DND-41 (cell line): ENCODE results near the gene GABRB3.

Source experiments
- ATAC-seq: fragments of 200-7000 bp; cut with Tn5 transposase; 3 replicates; pipeline ENCODE4 v1.9.1; 2021; ENCODE audit warnings: low read depth; ENCODE audit not compliant: insufficient read depth
- DNase-seq: peaks from one replicate; pipeline ENCODE4 v3.0.0-alpha.2; 2020
- H2AFZ ChIP-seq: 2 replicates; pipeline ENCODE4 v1.6.0; 2012; ENCODE audit warnings: low read depth, low read length
- H3K27ac ChIP-seq: 2 replicates; pipeline ENCODE4 v1.5.1; 2012; ENCODE audit warnings: low read length, inconsistent platforms
- H3K27me3 ChIP-seq: fragments of 200-600 bp; sonication (generic); 2 replicates; pipeline ENCODE4 v1.6.0; 2012; ENCODE audit warnings: low read length, mild to moderate bottlenecking, inconsistent platforms; ENCODE audit not compliant: insufficient read depth, poor library complexity
- H3K36me3 ChIP-seq: 2 replicates; pipeline ENCODE4 v1.5.1; 2012; ENCODE audit warnings: low read length, inconsistent platforms; ENCODE audit not compliant: insufficient read depth
- H3K4me1 ChIP-seq: 2 replicates; pipeline ENCODE4 v1.5.1; 2012; ENCODE audit warnings: mild to moderate bottlenecking, low read length; ENCODE audit not compliant: insufficient read depth
- H3K4me2 ChIP-seq: 2 replicates; pipeline ENCODE4 v1.6.0; 2012; ENCODE audit warnings: mild to moderate bottlenecking, moderate library complexity, low read length, inconsistent platforms; ENCODE audit not compliant: insufficient read depth
- H3K4me3 ChIP-seq, 2 experiments: fragments of 200-600 bp in 1 of 2; shearing (Covaris generic) in 1 of 2; 2 replicates each; pipeline ENCODE4 v1.5.1; 2012 to 2016; ENCODE audit warnings: inconsistent platforms in 2 of 2, low read length in 2 of 2, mild to moderate bottlenecking in 2 of 2, low read depth in 1 of 2, moderate library complexity in 1 of 2
- H3K79me2 ChIP-seq: 2 replicates; pipeline ENCODE4 v1.6.0; 2012; ENCODE audit warnings: low read length, inconsistent platforms; ENCODE audit not compliant: insufficient read depth
- H3K9ac ChIP-seq: 2 replicates; pipeline ENCODE4 v1.6.0; 2012; ENCODE audit warnings: low read depth, mild to moderate bottlenecking, inconsistent platforms, low read length, moderate library complexity
- H3K9me3 ChIP-seq: 2 replicates; pipeline ENCODE4 v1.5.1; 2012; ENCODE audit warnings: low read length, moderate library complexity, mild to moderate bottlenecking, inconsistent platforms; ENCODE audit not compliant: insufficient read depth, severe bottlenecking
- H4K20me1 ChIP-seq: 2 replicates; pipeline ENCODE4 v1.6.0; 2012; ENCODE audit warnings: low read length; ENCODE audit not compliant: insufficient read depth
- CTCF ChIP-seq: IDR thresholded peaks from 2 replicates; pipeline ENCODE4 v1.5.1; 2012; ENCODE audit warnings: borderline replicate concordance, low read length, moderate library complexity, mild to moderate bottlenecking; ENCODE audit not compliant: poor library complexity, severe bottlenecking; ENCODE audit errors: extremely low read depth
- EZH2 ChIP-seq: IDR thresholded peaks from 3 replicates; pipeline ENCODE4 v1.6.1; 2012; ENCODE audit warnings: borderline replicate concordance, low read depth, mild to moderate bottlenecking, moderate library complexity, low read length, inconsistent platforms; ENCODE audit not compliant: severe bottlenecking

The GABRB3 gene

GRCh38 chr15:26772154-26773066 lies at the start of gene GABRB3:
Gene GABRB3 (minus strand): TSS chr15:26773066.
- Histone ChIP-seq H3K27me3 (no peaks in the 10 kb centered on the region), H3K27ac (no peak within 1 kb of the TSS), H3K4me2 (no peak within 1 kb of the TSS), H3K9ac (no peak within 1 kb of the TSS), H3K79me2 (no peaks in the 10 kb centered on the region), H4K20me1 (no peaks in the 10 kb centered on the region), H3K36me3 (no peaks in the 10 kb centered on the region), H2AFZ (no peak within 1 kb of the TSS), H3K4me1 (no peaks in the 10 kb centered on the region), H3K9me3 (no peaks in the 10 kb centered on the region), H3K4me3 (no peak within 1 kb of the TSS)
- TF ChIP-seq CTCF (no peak), EZH2 (no peak)
- DNase-seq (no peak), ATAC-seq (no peak)

GRCh38 chr15:26807517-26808427 lies 34.9 kb upstream of the GABRB3 start:
- Histone ChIP-seq H3K27ac (no peak overlapping the region), H3K9me3 (no peaks in the 10 kb centered on the region), H3K27me3 (no peaks in the 10 kb centered on the region), H3K9ac (no peak overlapping the region), H2AFZ (no peak overlapping the region), H4K20me1 (no peaks in the 10 kb centered on the region), H3K4me3 (no peak overlapping the region), H3K4me1 (no peaks in the 10 kb centered on the region), H3K4me2 (no peak overlapping the region), H3K79me2 (no peaks in the 10 kb centered on the region), H3K36me3 (no peaks in the 10 kb centered on the region)
- DNase-seq: no peak
- ATAC-seq: no peak
- no peak for TF ChIP-seq CTCF
- no peak for TF ChIP-seq EZH2

GRCh38 chr15:26806574-26806973 lies 33.7 kb upstream of the GABRB3 start:
- TF ChIP-seq CTCF (no peak), EZH2 (no peak)
- H4K20me1 ChIP-seq: no peaks in the 10 kb centered on the region
- no peaks in the 10 kb centered on the region for H3K9me3 ChIP-seq
- H3K4me1 ChIP-seq: no peaks in the 10 kb centered on the region
- H2AFZ ChIP-seq: no peak overlapping the region
- H3K36me3 ChIP-seq: no peaks in the 10 kb centered on the region
- no peaks in the 10 kb centered on the region for H3K79me2 ChIP-seq
- DNase-seq (no peak), ATAC-seq (no peak)
- no peak overlapping the region for H3K9ac ChIP-seq
- H3K27ac ChIP-seq: no peak overlapping the region
- no peaks in the 10 kb centered on the region for H3K27me3 ChIP-seq
- H3K4me3 ChIP-seq: no peak overlapping the region
- H3K4me2 ChIP-seq: no peak overlapping the region
